Measurements from ENCODE around the gene ZNF385B.

The ZNF385B gene

DNA sequence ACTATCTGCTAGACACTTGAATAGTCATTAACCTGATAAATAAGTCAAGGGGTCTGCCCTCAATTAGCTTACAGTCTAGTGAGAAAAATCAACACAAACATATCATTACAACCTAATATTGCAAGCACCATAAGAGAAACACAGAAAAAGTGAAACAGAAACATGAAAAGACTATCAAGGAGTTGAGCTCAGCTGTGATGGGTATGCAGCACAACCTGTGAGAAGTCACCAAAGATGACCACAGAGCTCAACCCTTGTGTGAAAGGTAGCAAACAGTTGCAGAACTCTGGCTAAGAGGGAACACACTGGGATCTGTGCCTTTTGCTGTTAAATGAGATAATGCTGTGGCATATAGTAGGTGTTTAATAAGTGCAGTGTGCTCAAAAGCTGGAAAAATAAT lies 11.7 kb downstream of the ZNF385B start:
- Histone ChIP-seq H3K9me2 (replicated peaks; ENCODE audit: insufficient read depth, low read length) (no peaks in the 10 kb centered on the region), H2AFZ (ENCODE audit: low read depth, low read length, severe bottlenecking) (no peak overlapping the region), H3F3A (ENCODE audit: insufficient read depth) (no peaks in the 10 kb centered on the region), H3K27me3 (ENCODE audit: low read length) (no peaks in the 10 kb centered on the region), H3K27ac (ENCODE audit: low read depth, low read length) (no peak overlapping the region), H4K20me1 (ENCODE audit: low read depth, low read length) (no peaks in the 10 kb centered on the region), H3K4me2 (ENCODE audit: low read depth, low read length, poor library complexity, severe bottlenecking) (no peak overlapping the region), H3K4me3 (ENCODE audit: insufficient read depth, low read length, poor library complexity, severe bottlenecking) (no peak overlapping the region), H3K9me3 (ENCODE audit: insufficient read depth, low read length) (no peaks in the 10 kb centered on the region), H3K36me3 (ENCODE audit: low read length) (no peaks in the 10 kb centered on the region), H3K79me2 (ENCODE audit: insufficient read depth, low read length) (peaks cover 68% of the 10 kb centered on the region), H3K9ac (ENCODE audit: low read length) (no peak overlapping the region)
- TF ChIP-seq EZH2phosphoT487 (conservative IDR thresholded peaks at IDR 0.05; ENCODE audit: low read length) (no peak), CTCF (IDR thresholded peaks at IDR 0.05; ENCODE audit: insufficient read depth, low read length, poor library complexity, severe bottlenecking) (no peak)

- Histone ChIP-seq H3K27me3 (ENCODE audit: low read length) (no peaks in the 10 kb centered on the region), H3K27ac (ENCODE audit: low read depth, low read length) (no peak overlapping the region), H3K79me2 (ENCODE audit: insufficient read depth, low read length) (peaks cover 59% of the 10 kb centered on the region)
Observed at GRCh38 chr2:179843541-179843940, 17.9 kb downstream of the ZNF385B start.

GRCh38 chr2:179842498-179843153 lies 18.8 kb downstream of the ZNF385B start:
- no peak overlapping the region for H3K27ac ChIP-seq (ENCODE audit: low read depth, low read length)
- peak overlapping the region; percentile 30 for H2AFZ ChIP-seq (ENCODE audit: low read depth, low read length, severe bottlenecking)
- no peak for TF ChIP-seq EZH2phosphoT487 (conservative IDR thresholded peaks at IDR 0.05; ENCODE audit: low read length)
- peak; percentile 89 for TF ChIP-seq CTCF (IDR thresholded peaks at IDR 0.05; ENCODE audit: insufficient read depth, low read length, poor library complexity, severe bottlenecking)
- H3K27me3 ChIP-seq (ENCODE audit: low read length) = no peaks in the 10 kb centered on the region
- H4K20me1 ChIP-seq (ENCODE audit: low read depth, low read length) = no peaks in the 10 kb centered on the region
- H3K36me3 ChIP-seq (ENCODE audit: low read length) = no peaks in the 10 kb centered on the region
- no peaks in the 10 kb centered on the region for H3K9me2 ChIP-seq (replicated peaks; ENCODE audit: insufficient read depth, low read length)
- H3F3A ChIP-seq (ENCODE audit: insufficient read depth) = no peaks in the 10 kb centered on the region
- H3K4me3 ChIP-seq (ENCODE audit: insufficient read depth, low read length, poor library complexity, severe bottlenecking) = no peak overlapping the region
- H3K9me3 ChIP-seq (ENCODE audit: insufficient read depth, low read length) = no peaks in the 10 kb centered on the region
- no peak overlapping the region for H3K9ac ChIP-seq (ENCODE audit: low read length)
- peaks cover 58% of the 10 kb centered on the region for H3K79me2 ChIP-seq (ENCODE audit: insufficient read depth, low read length)
- H3K4me2 ChIP-seq (ENCODE audit: low read depth, low read length, poor library complexity, severe bottlenecking) = peak overlapping the region; percentile 11

More at GRCh38 chr2:179843541-179843940, 17.9 kb downstream of the ZNF385B start:
- Histone ChIP-seq H3K9me3 (ENCODE audit: insufficient read depth, low read length) (no peaks in the 10 kb centered on the region), H3K9me2 (replicated peaks; ENCODE audit: insufficient read depth, low read length) (no peaks in the 10 kb centered on the region), H3K36me3 (ENCODE audit: low read length) (no peaks in the 10 kb centered on the region), H3K9ac (ENCODE audit: low read length) (no peak overlapping the region), H4K20me1 (ENCODE audit: low read depth, low read length) (no peaks in the 10 kb centered on the region), H3K4me2 (ENCODE audit: low read depth, low read length, poor library complexity, severe bottlenecking) (no peak overlapping the region), H3F3A (ENCODE audit: insufficient read depth) (no peaks in the 10 kb centered on the region), H2AFZ (ENCODE audit: low read depth, low read length, severe bottlenecking) (no peak overlapping the region), H3K4me3 (ENCODE audit: insufficient read depth, low read length, poor library complexity, severe bottlenecking) (no peak overlapping the region)
- no peak for TF ChIP-seq EZH2phosphoT487 (conservative IDR thresholded peaks at IDR 0.05; ENCODE audit: low read length)

GRCh38 chr2:179840840-179841239 lies 20.6 kb downstream of the ZNF385B start:
- H3K9me3 ChIP-seq (ENCODE audit: insufficient read depth, low read length) = no peaks in the 10 kb centered on the region
- H2AFZ ChIP-seq (ENCODE audit: low read depth, low read length, severe bottlenecking) = no peak overlapping the region
- H3K9ac ChIP-seq (ENCODE audit: low read length) = no peak overlapping the region
- H3K9me2 ChIP-seq (replicated peaks; ENCODE audit: insufficient read depth, low read length) = no peaks in the 10 kb centered on the region
- H3F3A ChIP-seq (ENCODE audit: insufficient read depth) = no peaks in the 10 kb centered on the region
- H4K20me1 ChIP-seq (ENCODE audit: low read depth, low read length) = no peaks in the 10 kb centered on the region
- H3K79me2 ChIP-seq (ENCODE audit: insufficient read depth, low read length) = peaks cover 60% of the 10 kb centered on the region
- H3K4me3 ChIP-seq (ENCODE audit: insufficient read depth, low read length, poor library complexity, severe bottlenecking) = no peak overlapping the region
- TF ChIP-seq EZH2phosphoT487 (conservative IDR thresholded peaks at IDR 0.05; ENCODE audit: low read length) (no peak), CTCF (IDR thresholded peaks at IDR 0.05; ENCODE audit: insufficient read depth, low read length, poor library complexity, severe bottlenecking) (no peak)
- H3K4me2 ChIP-seq (ENCODE audit: low read depth, low read length, poor library complexity, severe bottlenecking) = no peak overlapping the region
- no peaks in the 10 kb centered on the region for H3K36me3 ChIP-seq (ENCODE audit: low read length)
- no peaks in the 10 kb centered on the region for H3K27me3 ChIP-seq (ENCODE audit: low read length)
- no peak overlapping the region for H3K27ac ChIP-seq (ENCODE audit: low read depth, low read length)
